Measurements from ENCODE around the gene PPP2R2C.

DNA sequence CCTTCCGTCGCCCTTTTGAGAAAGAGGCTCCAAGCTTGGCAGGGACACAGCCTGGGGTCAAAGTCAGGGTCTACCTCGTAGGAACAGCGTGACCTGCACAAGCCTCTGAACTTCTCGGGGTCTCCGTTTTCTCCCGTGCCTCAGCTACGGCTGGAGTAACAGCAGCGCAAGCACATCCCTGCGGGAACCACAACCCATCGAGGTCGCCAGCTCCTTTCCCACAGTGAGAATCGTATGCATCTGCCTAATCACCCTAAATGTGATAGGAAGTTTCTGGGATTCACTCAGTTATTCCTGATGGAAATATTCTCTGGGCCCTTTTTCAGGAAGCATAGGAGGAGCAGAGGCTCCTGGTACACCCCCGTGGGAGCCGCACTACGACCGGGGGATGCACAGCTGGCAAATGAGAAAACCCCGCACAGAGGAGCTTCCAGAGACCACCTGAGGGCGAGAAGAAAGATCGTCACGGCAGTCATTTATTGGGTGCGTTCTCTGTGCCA, 24.7 kb downstream of the PPP2R2C start:
- TF ChIP-seq, protein P1, sequence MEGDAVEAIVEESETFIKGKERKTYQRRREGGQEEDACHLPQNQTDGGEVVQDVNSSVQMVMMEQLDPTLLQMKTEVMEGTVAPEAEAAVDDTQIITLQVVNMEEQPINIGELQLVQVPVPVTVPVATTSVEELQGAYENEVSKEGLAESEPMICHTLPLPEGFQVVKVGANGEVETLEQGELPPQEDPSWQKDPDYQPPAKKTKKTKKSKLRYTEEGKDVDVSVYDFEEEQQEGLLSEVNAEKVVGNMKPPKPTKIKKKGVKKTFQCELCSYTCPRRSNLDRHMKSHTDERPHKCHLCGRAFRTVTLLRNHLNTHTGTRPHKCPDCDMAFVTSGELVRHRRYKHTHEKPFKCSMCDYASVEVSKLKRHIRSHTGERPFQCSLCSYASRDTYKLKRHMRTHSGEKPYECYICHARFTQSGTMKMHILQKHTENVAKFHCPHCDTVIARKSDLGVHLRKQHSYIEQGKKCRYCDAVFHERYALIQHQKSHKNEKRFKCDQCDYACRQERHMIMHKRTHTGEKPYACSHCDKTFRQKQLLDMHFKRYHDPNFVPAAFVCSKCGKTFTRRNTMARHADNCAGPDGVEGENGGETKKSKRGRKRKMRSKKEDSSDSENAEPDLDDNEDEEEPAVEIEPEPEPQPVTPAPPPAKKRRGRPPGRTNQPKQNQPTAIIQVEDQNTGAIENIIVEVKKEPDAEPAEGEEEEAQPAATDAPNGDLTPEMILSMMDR (IDR thresholded peaks at IDR 0.05), result no peak
- TF ChIP-seq POLR2A (IDR thresholded peaks at IDR 0.05), result no peak

Measured in body of pancreas (tissue), 4 donors.